DMS153 treated with DMSO at 0.1 percent for 48 hours (cell line): ENCODE results near the gene PGLYRP2.
"Not testable (repeated sequence)": the region's sequence is repeated elsewhere in the genome, so short reads cannot be mapped to it uniquely, and the experiment has no call there.

Experiments used
- DNase-seq: peaks from one replicate; lab custom pipeline; 2025; ENCODE audit not compliant: unreplicated experiment; lab: John Stamatoyannopoulos, UW

PGLYRP2 gene

DNA sequence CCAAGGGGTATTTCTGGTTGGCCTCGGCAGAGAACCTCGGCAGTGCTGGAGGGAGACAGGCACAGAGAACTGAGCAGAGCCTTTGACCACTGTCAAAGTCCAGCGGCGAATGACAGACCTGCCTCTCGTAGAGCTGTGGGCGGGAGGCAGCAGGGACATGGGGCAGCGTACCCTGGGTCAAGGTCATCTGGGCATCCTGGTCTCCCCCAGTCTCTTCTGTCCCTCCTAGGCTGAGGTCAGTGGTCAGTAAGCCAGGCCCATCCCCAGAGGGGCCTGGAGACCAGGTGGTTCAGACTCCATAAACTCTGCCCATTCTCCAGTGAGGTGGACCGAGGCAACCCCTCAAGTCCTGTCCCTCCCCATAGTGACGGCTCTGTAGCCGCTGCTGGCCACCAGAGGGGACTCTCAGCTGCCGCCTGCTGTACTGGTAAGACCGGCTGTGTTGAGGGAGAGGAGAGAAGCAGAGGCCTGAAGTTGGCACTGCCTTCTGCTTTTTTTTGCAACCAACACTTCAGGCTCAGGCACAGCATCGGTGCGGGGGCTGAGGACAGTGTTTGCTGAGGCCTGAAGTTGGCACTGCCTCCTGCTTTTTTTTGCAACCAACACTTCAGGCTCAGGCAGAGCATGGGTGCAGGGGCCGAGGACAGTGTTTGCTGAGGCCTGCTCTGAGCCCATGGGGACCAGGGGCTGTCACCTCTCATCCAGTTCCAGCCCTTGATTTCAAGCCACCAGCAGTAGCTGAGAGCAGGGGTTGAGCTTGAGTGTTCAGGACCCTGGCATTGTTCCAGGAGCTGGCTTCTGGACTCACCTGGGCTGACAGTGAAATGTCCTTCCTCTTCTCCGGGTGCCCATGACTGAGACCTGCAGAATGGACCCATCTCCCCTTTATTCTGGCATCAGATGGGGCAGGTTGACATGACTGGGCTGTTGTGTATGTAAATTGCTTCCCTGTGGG is at the start of gene PGLYRP2:
TSS of gene PGLYRP2 (minus strand) at position 111 of the 955 bp plus-strand sequence. CDS start 130 bp downstream, outside the sequence.
- no peak for DNase-seq

DNA sequence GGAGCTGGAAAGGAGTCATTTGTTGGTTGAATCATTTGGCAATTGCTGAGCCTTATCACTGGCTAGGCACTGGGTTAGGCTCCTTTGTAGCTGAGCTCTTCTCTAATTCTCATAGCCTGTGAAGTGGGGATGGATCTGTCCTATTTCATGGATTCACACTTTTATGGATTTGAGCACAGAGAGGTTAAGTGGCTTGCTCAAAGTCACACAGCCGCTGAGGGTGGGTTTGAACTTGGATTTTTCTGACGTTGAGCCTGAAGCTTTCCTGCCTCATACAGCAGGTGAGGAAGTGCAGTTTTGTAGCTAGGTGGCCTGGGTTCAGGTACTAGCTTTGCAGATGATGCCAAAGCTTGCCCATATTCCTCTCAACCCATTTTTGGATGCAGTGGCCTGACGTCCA is 48.4 kb upstream of the PGLYRP2 start:
- DNase-seq, result no peak

DNA sequence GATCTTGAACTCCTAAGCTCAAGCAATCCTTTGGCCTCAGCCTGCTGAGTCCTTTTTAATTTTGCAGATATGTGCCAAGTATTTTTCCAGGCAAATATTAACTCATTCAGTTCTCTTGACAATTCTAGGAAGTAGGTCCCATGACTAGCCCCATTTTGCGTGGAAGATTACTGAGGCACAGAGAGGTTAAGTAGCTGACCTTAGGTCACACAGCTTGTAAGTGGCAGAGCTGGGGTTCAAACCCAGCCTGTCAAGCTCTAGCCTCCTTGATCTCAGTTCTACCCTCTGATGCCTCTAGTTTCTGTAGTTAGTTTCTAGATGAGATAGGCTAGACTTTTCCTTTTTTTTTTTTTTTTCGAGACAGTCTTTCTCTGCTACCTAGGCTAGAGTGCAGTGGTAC is 47.1 kb upstream of the PGLYRP2 start:
- no peak for DNase-seq

GRCh38 chr19:15525291-15525690 is 46.0 kb upstream of the PGLYRP2 start:
- DNase-seq, result no peak

GRCh38 chr19:15524781-15525180 is 45.5 kb upstream of the PGLYRP2 start:
- no peak for DNase-seq

- no peak for DNase-seq
Measured at GRCh38 chr19:15519433-15519976, 40.2 kb upstream of the PGLYRP2 start.

DNA sequence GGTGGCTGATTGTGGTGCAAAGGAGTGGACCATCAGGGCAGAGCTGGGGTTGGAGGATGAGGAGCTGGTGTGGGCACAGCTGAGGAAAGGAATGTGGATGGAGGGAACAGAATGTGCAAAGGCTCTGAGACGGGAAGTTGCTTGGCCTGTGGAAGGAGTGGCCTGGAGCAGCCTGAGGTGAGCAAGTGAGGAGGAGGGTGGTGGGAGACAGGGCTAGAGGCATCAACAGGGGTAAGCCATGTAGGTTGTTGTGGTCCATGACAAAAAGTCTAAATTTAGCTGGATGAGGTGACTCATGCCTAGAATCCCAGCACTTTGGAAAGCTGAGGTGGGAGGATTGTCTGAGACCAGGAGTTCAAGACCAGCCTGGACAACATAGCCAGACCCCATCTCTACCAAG is 38.5 kb upstream of the PGLYRP2 start:
- DNase-seq, result no peak

- DNase-seq, result no peak
Measured at GRCh38 chr19:15516363-15516762, 37.1 kb upstream of the PGLYRP2 start.

DNA sequence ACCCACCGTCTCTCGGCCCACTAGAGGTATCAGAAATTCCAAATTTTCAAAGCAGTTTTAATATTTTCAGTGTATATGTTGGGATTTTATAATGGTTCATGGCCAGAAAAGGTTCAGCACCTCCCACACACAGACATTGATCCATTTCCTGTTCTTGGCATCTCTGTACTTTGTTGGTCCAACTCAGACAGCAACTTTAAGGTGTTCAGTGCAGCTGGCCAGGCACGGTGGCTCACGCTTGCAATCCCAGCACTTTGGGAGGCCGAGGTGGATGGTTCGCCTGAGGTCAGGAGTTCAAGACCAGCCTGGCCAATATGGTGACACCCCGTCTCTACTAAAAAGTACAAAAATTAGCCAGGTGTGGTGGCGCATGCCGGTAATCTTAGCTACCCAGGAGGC is 35.9 kb upstream of the PGLYRP2 start:
- DNase-seq, result not testable (repeated sequence)

- DNase-seq, result no peak
Measured at GRCh38 chr19:15511671-15512424, 32.5 kb upstream of the PGLYRP2 start.

DNA sequence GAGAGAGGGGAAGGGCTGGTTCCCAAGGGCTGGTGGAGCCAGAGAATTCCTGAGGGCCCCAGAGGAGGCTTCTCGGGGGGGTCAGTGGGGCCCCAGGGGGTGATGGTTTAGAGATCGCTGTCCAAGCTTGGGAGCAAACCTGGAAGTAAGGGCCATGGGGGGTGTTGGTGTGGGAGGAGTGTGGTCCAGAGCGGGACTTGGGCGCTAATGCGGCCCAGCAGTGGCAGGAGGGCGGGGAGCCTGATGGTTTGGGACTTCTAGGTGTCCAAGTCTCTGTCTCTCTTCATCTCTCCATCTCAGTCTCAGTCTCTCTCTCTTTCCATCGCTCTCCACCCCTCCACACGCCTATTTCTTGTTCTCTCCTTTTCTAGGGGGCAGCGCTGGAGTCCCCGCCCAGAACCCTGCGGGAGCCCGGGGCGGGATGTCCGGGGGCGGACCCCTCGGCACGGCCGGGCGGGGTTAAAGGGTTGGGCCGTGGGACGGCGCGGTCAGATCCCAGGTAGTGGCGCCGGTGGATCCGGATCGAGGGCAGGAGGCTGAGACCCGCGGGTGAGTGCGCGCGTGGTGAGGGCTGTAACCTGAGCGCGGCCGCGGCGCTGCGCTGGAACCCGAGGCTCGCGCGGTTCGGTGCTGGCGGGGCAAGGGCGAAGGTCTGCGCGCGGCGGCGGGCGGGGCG is 28.9 kb upstream of the PGLYRP2 start, which contains the start of gene CYP4F22:
TSS of gene CYP4F22 (plus strand) at position 491 of the 676 bp plus-strand sequence. CDS start 16,812 bp downstream, outside the sequence.
- DNase-seq, result no peak

DNA sequence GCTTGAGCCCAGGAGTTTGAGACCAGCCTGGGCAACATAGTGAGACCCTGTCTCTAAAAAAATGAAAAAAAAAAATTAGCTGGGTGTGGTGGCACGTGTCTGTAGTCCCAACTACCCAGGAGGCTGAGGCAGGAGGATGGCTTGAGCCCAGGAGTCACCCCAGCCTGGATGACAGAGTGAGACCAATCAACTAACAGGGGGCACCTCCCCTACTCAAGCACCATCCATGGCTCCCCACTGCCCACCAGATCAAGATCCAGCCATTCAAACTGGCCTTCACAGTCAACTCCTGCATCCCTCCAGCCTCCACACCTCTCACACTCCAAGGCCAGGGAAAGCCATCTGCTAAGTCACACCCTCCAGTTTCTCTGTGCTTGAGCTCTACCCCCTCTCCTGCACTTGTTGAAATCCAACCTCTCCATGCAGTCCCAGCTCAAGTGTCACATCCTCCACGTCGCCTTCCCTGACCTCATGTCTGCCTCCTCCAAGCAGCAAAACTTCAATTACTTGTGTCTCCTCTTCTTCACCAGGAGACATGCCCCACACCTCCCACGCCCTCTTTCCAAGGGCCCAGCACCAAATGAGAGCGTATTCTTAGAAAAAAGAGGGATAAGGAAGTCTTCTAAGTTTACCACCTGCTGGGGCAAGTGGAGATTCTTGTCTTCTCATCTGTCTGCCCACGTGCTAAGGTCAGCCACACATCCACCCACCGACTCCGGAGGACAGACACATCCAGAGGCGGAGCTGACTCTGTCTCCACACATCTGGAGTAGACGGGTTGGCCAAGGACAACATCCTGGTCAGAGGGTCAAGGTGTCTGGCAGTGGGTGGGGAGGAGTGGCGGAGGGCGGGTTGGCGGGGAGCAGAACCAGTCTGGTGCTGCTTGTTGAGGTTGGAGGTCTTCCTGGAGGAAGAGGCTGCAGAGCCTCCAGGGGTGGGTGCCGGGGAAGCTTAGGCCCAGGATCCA is 28.1 kb upstream of the PGLYRP2 start:
- DNase-seq, result no peak

DNA sequence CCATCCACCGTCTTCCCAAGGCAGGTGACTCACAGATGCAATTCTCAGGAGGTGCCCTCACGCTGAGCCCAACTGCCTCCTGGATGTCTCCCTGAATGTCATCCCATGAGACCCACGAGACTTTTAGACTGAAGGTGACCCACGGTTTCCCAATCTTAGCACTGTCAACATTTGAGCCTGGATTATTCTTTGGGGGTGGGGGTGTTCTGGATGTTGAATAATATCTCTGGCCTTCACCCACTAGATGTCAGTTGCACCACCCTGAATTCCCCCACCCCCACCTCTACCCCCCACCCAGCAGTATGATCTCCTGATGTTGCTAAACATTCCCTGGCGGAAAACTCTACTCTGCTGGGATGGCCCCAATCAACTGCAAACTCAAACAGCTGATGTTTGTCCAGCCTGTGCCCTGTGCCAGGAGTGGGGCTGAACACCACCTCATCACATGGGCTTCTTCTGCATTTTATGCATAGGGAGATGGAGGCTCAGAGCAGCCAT is 26.8 kb upstream of the PGLYRP2 start:
- DNase-seq, result no peak

DNA sequence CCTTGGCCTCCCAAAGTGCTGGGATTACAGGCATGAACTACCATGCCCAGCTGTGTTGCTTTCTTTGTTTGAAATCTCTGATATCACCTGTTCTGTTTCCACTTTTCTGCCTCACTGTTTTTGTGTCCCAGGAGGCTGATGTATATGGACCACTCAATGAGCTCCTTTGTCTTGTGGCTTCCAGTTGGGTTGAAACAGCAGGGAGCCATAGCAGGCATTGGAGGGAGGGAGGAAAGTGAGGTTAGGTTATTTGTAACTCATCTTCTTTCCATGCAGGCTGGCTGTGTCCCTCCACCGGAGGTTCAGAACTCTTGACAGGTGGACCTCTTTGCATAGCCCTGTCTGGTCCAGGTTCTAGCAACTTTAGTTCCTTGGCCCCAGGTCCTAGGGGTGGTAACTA is 23.0 kb upstream of the PGLYRP2 start:
- no peak for DNase-seq

GRCh38 chr19:15501596-15501995 is 22.3 kb upstream of the PGLYRP2 start:
- no peak for DNase-seq

GRCh38 chr19:15498910-15499309 is 19.6 kb upstream of the PGLYRP2 start:
- DNase-seq, result no peak

- DNase-seq, result no peak
Measured at GRCh38 chr19:15498156-15498858, 19.0 kb upstream of the PGLYRP2 start.

- DNase-seq, result no peak
Measured at GRCh38 chr19:15495151-15495550, 15.8 kb upstream of the PGLYRP2 start.
